IMR-90 (cell line): ENCODE data around the gene GAR1.

Experiments used
- CEBPB ChIP-seq: IDR thresholded peaks from 2 replicates; pipeline ENCODE4 v1.6.1; 2012; ENCODE audit warnings: low read depth, low read length, improper control_type of control experiment
- CHD1 ChIP-seq: IDR thresholded peaks from 2 replicates; pipeline ENCODE4 v1.6.1; 2012; ENCODE audit warnings: low read depth, low read length, improper control_type of control experiment
- CTCF ChIP-seq: conservative IDR thresholded peaks from 2 replicates; pipeline ENCODE4 v1.5.1; 2012; ENCODE audit warnings: mild to moderate bottlenecking, low read depth, low read length, improper control_type of control experiment
- ELK1 ChIP-seq: fragments of 150-350 bp; IDR thresholded peaks from 2 replicates; pipeline ENCODE4 v1.6.1; 2016; ENCODE audit warnings: low read depth, mild to moderate bottlenecking, low read length, moderate library complexity, borderline replicate concordance
- MXI1 ChIP-seq: IDR thresholded peaks from 2 replicates; pipeline ENCODE4 v1.6.1; 2012; ENCODE audit warnings: low read depth, mild to moderate bottlenecking, low read length, moderate library complexity, borderline replicate concordance
- POLR2A ChIP-seq: IDR thresholded peaks from 2 replicates; pipeline ENCODE4 v1.6.1; 2012; ENCODE audit warnings: mild to moderate bottlenecking, low read depth, low read length

- TF ChIP-seq CTCF: no peak
- TF ChIP-seq MXI1: no peak
- TF ChIP-seq ELK1: no peak
- no peak for TF ChIP-seq CHD1
- TF ChIP-seq POLR2A: no peak
- no peak for TF ChIP-seq CEBPB
These were observed 27.8 kb upstream of the GAR1 start for GRCh38 chr4:109787807-109788206.
